HL-60/S4 (cell line): ENCODE results near the gene ATE1.
"Not testable (repeated sequence)": the region's sequence is repeated elsewhere in the genome, so short reads cannot be mapped to it uniquely, and the experiment has no call there.

ENCODE experiments used
- in situ Hi-C: fragments of 300-500 bp; cut with MboI; formaldehyde crosslinking; loops from 2 replicates; pipeline ENCODE4 v1.14.3; 2022; ENCODE audit warnings: low sequenced_read_pairs

Gene ATE1

DNA sequence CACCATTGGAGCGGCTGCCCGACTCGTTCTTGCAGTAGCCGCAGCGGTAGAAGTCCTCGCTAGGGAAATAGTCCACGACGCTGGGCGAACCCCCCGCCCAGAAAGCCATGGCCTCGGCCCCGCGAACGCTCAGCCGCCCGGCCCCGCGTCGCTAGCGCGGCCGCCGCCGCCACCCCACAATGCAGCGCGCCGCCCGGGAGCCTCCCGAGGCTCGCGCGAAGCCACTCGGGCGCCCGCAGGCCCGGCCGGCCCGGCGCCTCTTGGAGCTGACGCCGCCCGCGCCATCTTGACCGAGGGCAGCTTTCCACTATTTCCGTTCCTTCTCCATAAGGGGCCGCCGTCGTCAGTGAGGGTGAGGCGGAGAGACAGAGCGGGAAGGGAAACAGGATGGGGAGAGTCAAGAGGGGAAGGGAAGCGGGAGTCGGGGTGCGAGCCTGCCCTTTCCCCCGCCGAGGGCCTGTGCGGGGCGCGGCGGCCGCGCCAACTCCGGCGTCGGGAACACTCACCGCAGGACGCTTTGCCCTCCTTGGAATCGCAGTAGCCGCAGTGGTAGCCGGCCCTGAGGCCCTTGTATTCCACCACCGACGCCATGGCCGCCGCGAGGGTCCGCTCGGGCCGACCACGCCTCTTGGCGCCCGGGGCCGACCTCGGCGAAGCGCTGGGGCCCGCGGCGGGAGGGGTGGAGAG, at the start of gene ATE1:
TSS of gene ATE1 (minus strand) at position 191 of the 687 bp plus-strand sequence. CDS start at position 109, 82 bp downstream.
- in situ Hi-C loops, result no loop called here

GRCh38 chr10:121976607-121977006, 48.8 kb upstream of the ATE1 start:
- in situ Hi-C loops, result no loop called here

DNA sequence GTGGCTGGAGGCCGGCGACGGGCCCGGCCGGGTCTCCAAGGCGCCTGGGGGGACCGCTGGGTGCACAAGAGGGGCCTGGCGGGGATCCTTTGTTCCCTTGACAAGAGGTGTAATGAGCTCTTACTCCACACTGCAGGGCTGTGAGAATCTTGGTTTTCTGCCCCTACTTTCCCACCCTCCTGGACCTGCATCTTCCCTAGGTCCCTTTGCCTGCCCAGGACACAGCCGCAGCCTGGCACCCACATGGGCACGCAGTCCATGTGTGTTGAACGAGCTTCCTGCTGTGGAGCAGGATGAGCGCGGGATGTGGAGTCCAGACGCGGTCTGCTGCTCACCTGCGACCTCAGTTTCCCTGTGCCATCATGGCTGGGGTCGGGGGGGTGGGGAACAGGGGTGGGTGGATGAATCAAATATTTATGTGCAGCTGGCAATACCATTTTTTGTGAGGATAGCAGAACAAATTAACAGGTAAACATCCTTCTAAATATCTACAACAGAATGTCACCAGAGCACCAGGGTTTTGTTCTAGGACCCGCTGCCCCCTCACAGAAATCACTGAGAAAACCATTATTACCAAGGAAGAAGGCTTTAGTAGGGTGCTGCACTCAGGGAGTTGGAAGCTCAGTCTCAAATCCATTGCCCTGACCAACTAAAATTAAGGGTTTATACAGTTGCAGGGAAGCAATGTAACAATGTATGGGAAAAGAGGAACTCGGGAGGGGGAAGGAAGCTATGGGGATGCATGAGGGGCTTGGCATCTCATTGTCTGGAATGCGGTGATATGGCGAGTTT, 47.7 kb upstream of the ATE1 start:
- in situ Hi-C loops, result no loop called here

- in situ Hi-C loops, result no loop called here
These were observed 46.9 kb upstream of the ATE1 start, which contains the start of gene NSMCE4A for GRCh38 chr10:121974535-121975294. Gene NSMCE4A (minus strand): TSS chr10:121975217. CDS start chr10:121975165, 52 bp downstream.

GRCh38 chr10:121974019-121974534, 46.2 kb upstream of the ATE1 start:
- in situ Hi-C loops, result no loop called here

DNA sequence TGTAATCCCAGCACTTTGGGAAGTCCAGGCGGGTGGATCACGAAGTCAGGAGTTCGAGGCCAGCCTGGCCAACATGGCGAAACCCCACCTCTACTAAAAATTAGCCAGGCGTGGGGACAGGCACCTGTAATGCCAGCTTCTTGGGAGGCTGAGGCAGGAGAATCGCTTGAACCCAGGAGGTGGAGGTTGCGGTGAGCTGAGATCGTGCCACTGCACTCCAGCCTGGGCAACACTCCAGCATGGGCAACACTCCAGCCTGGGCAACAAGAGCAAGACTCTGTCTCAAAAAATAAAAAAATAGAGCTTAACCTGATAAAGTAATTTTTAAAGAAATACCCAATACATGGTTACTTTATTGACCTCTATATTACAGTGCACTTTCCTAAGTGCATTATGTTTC, 41.3 kb upstream of the ATE1 start:
- in situ Hi-C loops, result not testable (repeated sequence)

DNA sequence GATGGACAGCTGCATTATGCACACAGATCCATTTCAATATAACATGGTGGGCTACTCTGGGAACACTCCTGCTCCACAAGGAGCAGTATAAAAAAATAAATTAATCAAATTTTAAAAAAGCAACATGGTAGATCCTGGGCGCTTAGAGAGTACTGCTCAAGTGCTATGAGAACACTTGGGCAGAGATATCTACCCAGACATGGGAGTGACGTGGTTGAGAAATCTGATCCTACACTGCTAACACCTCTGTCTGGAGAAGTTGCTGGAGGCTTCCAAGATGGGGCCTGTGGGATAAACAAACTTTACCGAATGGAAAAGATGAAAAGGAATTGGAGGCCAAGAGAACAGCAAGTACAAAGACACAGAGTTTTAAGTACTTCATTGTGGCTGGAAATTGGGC, 38.2 kb upstream of the ATE1 start:
- in situ Hi-C loops, result no loop called here

- in situ Hi-C loops, result no loop called here
These were observed 33.6 kb upstream of the ATE1 start for GRCh38 chr10:121961456-121961855.

- in situ Hi-C loops, result no loop called here
These were observed 31.8 kb upstream of the ATE1 start for GRCh38 chr10:121959671-121960070.

DNA sequence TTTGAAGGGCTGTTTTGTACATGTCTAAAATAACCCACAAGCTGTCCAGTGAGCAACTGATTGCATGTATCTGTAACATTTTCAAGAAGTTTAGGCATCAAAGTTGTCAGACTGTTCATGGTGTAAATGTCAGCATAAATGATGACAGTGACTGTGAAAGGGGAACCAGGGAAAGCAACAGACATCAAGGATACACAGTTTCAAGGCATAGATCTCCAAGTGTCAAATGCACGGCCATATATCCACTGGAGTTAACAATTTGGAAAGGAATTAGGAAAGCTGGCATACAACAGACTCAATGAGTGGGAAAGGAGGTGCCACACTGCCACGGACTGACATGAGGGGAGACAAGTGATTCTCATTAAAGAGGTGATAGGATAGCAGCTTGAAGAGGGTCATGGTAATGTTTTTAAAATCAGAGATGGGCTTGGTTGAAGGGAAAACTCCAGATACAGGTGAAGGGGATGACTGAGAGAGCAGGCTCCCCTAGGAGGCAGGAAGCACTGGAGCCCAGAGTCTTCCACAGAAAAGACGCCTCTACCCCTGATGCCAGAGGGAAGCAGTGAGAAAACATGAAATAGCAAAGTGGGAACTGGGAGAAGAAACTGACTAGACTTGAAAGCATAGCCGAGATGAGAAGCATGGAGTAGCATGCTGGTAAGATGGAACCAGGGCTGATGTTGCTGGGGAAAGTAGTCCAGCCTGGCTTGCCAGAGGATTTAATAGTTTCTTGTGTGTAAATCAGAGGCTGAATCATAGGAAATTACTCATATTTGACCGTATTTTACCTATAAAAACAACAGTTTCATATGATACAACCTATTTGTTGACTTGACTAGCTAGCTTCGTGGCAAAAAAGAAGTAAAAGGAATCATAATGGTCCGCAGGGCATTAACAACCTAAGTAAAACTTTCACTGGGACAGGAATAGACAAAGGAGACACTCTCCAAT, 28.6 kb upstream of the ATE1 start:
- in situ Hi-C loops, result no loop called here

GRCh38 chr10:121952226-121952625, 24.4 kb upstream of the ATE1 start:
- in situ Hi-C loops, result no loop called here

DNA sequence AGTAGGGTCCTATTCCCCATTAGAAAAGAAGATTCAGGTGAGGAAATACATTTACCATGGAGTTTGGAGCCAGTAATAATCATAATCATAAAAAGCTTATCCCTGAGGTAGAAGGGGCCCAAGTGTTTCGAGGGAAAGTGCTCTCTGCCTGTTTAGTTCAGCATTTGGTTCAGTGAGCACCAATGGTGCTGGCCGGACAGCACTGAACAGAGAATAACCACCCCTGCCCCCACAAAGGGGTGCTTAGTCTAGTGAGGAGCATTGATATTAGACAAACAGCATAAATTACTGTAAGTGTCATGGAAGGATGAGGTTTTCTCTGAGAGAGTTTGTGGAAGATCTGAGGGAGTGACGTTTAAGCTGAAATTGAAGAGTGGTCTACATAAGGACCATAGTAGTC, 21.6 kb upstream of the ATE1 start:
- in situ Hi-C loops, result no loop called here

GRCh38 chr10:121949049-121949448, 21.2 kb upstream of the ATE1 start:
- in situ Hi-C loops, result no loop called here

GRCh38 chr10:121947343-121948330, 19.8 kb upstream of the ATE1 start:
- in situ Hi-C loops, result no loop called here

GRCh38 chr10:121942749-121943416, 15.1 kb upstream of the ATE1 start:
- in situ Hi-C loops, result no loop called here

DNA sequence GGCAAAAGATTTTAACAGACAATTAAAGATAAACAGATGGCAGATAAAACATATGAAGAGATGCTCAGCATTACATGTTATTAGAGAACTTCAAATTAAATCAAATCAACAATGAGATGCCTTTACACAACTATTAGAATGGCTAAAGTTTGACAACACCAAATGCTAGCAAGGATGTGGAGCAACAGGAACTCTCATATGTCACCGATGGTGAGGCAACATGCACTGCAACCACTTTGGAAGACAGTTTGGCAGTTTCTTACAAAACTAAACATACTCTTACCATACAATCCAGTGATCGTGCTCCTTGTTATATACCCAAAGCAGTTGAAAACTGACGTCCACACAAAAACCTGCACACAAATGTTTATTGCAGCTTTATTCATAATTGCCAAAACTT, 13.7 kb upstream of the ATE1 start:
- in situ Hi-C loops, result no loop called here

GRCh38 chr10:121936295-121936694, 8.5 kb upstream of the ATE1 start:
- in situ Hi-C loops, result no loop called here

DNA sequence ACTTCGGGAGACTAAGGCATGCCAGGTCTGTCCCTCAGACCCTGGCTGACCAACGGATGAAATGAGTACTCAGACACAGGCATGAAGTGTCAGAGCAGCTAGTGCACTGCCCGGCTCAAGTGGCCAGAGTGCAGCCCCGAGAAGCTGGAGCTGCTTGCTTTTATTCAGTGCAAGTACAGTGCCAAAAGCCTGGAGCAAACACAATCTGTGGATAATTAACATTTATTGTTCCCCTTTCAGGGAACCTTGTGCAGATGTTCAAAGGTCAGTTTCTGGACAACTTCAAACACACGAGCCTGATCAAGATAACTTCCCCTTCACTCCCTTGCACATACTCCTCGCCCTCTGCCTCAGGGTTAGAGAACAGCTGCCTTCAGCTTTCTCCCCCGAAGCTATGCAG, 7.9 kb upstream of the ATE1 start:
- in situ Hi-C loops, result no loop called here
